Stomach (tissue), 9 donors: ENCODE measurements around the gene SPAG17. TPM values are rescaled to one million over a fixed set of nuclear protein-coding genes. Genes with fewer than 3 reads are reported as not detected.
A peak's percentile ranks its signal among the peaks of the same experiment; 100 is the strongest.

ENCODE experiments used
- DNase-seq, 2 donors: peaks; one replicate each; pipeline versions ENCODE4 v3.0.0 to v3.0.0-alpha.2; 2013 to 2019
- H3K27ac ChIP-seq, 5 donors: fragments of 200-600 bp in 4 of 5; sonication (generic) in 4 of 5; one replicate each; pipeline ENCODE4 v1.5.1; 2013 to 2019; ENCODE audit warnings: mild to moderate bottlenecking in 1 of 5, moderate library complexity in 1 of 5
- H3K27me3 ChIP-seq, 3 donors: fragments of 200-600 bp; sonication (generic); one replicate each; pipeline ENCODE4 v1.5.1; 2017 to 2019; ENCODE audit warnings: mixed run types in 1 of 3
- H3K36me3 ChIP-seq, 4 donors: fragments of 200-600 bp; sonication (generic); 1 replicate in 3 of 4; 2 replicates in 1 of 4; pipeline ENCODE4 v1.5.1; 2016 to 2019
- H3K4me1 ChIP-seq, 4 donors: fragments of 200-600 bp; sonication (generic); one replicate each; pipeline ENCODE4 v1.5.1; 2016 to 2019
- H3K4me3 ChIP-seq, 4 donors: fragments of 200-600 bp; sonication (generic) in 3 of 4; one replicate each; pipeline ENCODE4 v1.5.1; 2016 to 2019; ENCODE audit warnings: mild to moderate bottlenecking in 1 of 4
- H3K9me3 ChIP-seq, 4 donors: fragments of 200-600 bp; sonication (generic); one replicate each; pipeline ENCODE4 v1.5.1; 2016 to 2019
- EP300 ChIP-seq: sonication (generic); formaldehyde crosslinking; IDR thresholded peaks from one replicate; pipeline ENCODE4 v1.6.1; 2017; ENCODE audit warnings: antibody characterized with exemption
- POLR2A ChIP-seq, 4 donors: fragments of 450-650 bp; IDR thresholded peaks; one replicate each; pipeline ENCODE4 v1.6.1; 2016; ENCODE audit warnings: antibody characterized with exemption in 4 of 4, control low read depth in 2 of 4, mild to moderate bottlenecking in 1 of 4, moderate library complexity in 1 of 4
- POLR2AphosphoS5 ChIP-seq, 3 donors: sonication (generic); formaldehyde crosslinking; IDR thresholded peaks; one replicate each; pipeline ENCODE4 v1.6.1; 2016; ENCODE audit warnings: antibody characterized with exemption in 3 of 3
- WGBS, 5 donors: extraction: QIAGEN DNeasy Blood & Tissue Kit in 3 of 5; methylation state at CpG; one replicate each; pipeline versions ENCODE4 v1.1.5 to v1.1.7; 2013 to 2018; 5-methylcytosine and 5-hydroxymethylcytosine counted together
- intact Hi-C: fragments of 100-400 bp; cut with DNase I; formaldehyde crosslinking; loops from one replicate; pipeline ENCODE4 v1.15.1; 2023; ENCODE audit warnings: low total_unique reads
- polyA plus RNA-seq, 3 donors: library from polyadenylated mRNA; stranded (reverse); fragments of 200-250 nt; gene quantifications; one replicate each; pipeline ENCODE4 v1.2.3, GENCODE V29; 2013
- total RNA-seq, 5 donors: library from RNA; depleted of rRNA; stranded (reverse); fragments of >200 nt; gene quantifications; one replicate each; pipeline versions ENCODE4 v1.1.0 to v1.2.3, GENCODE V29; 2014 to 2016
- TF ChIP-seq, protein P1 (sequence below), 7 experiments: fragments of 450-650 bp in 4 of 7; fragments of 200-600 bp in 3 of 7; sonication (generic) in 3 of 7; IDR thresholded peaks; one replicate each; pipeline ENCODE4 v1.5.1; 2016 to 2019; ENCODE audit warnings: antibody characterized with exemption in 7 of 7, control low read depth in 2 of 7, mild to moderate bottlenecking in 1 of 7
- donor health status: healthy with polysubstance abuse.
- donor health status: Bipolar disorder and iron deficiency.
- donor health status: healthy.

Gene SPAG17
- total and polyA plus RNA-seq, 8 donors: under 0.01 to 8.9 (median 5.0) TPM; not detected in 5

DNA sequence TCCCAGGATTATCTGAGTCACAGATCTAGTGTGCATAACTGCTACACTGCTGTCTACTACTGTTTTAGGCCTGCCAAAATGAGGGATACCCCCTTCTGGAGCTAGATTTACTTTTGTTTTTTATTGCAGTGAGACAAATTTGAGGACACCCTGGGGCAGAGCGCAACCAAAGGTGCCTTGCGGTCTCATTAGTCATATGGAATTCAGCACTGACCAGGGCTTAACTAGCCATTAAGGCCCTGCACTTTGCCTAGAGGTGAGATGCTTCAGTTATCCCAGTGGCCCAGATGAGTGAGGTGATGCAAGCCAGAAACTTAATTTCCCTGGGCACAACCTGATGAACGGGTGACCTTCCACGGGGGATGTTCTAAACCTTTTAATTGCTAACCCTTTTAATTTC, 998 bp upstream of the SPAG17 start:
- H3K9me3 ChIP-seq: no peaks in the 10 kb centered on the region
- no peaks in the 10 kb centered on the region for H3K36me3 ChIP-seq
- 86 to 94% (median 92%) methylated on average over 4 of the region's 4 CpGs for WGBS, 5 donors
- H3K27me3 ChIP-seq: peaks cover 0 to 4% (median 0%) of the 10 kb centered on the region in 3 donors
- no peak for DNase-seq
- no peak overlapping the region for H3K4me3 ChIP-seq
- intact Hi-C loops: no loop called here
- H3K4me1 ChIP-seq: peaks cover 0 to 16% (median 6%) of the 10 kb centered on the region in 4 donors
- H3K27ac ChIP-seq: no peak overlapping the region
- TF ChIP-seq POLR2AphosphoS5 (IDR thresholded peaks at IDR 0.05): no peak
- TF ChIP-seq EP300: no peak
- TF ChIP-seq, protein P1, sequence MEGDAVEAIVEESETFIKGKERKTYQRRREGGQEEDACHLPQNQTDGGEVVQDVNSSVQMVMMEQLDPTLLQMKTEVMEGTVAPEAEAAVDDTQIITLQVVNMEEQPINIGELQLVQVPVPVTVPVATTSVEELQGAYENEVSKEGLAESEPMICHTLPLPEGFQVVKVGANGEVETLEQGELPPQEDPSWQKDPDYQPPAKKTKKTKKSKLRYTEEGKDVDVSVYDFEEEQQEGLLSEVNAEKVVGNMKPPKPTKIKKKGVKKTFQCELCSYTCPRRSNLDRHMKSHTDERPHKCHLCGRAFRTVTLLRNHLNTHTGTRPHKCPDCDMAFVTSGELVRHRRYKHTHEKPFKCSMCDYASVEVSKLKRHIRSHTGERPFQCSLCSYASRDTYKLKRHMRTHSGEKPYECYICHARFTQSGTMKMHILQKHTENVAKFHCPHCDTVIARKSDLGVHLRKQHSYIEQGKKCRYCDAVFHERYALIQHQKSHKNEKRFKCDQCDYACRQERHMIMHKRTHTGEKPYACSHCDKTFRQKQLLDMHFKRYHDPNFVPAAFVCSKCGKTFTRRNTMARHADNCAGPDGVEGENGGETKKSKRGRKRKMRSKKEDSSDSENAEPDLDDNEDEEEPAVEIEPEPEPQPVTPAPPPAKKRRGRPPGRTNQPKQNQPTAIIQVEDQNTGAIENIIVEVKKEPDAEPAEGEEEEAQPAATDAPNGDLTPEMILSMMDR (IDR thresholded peaks at IDR 0.05): no peak
- TF ChIP-seq POLR2A (IDR thresholded peaks at IDR 0.05): no peak

DNA sequence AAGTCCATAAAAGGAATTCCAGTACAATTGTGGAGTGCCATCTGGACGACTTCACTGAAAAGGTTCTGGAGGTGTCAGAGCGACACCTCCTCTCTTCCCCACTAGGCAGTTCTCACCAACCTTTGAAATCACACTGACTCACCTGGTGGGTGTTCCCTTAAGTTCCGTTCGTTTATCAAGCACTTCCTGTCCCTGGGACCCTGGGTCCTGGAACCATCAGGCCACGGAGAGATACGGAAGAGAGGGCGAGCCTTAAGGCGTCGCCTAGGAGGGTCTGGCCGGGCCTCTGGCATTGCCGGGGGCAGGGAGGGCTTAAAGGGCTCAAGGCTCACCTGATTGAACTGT, 317 bp downstream of the SPAG17 start:
- no peaks in the 10 kb centered on the region for H3K36me3 ChIP-seq
- H3K27me3 ChIP-seq: peaks cover 0 to 4% (median 0%) of the 10 kb centered on the region in 3 donors
- peak overlapping the region; percentile 35 to 48 (median 44) for H3K4me3 ChIP-seq
- WGBS, 5 donors: 25 to 47% (median 38%) methylated on average over 11 of the region's 11 CpGs
- no peaks in the 10 kb centered on the region for H3K9me3 ChIP-seq
- intact Hi-C loops: no loop called here
- DNase-seq: no peak
- H3K27ac ChIP-seq: no peak overlapping the region
- peaks cover 0 to 16% (median 6%) of the 10 kb centered on the region in 4 donors for H3K4me1 ChIP-seq
- no peak for TF ChIP-seq POLR2A (IDR thresholded peaks at IDR 0.05)
- TF ChIP-seq POLR2AphosphoS5 (IDR thresholded peaks at IDR 0.05): no peak
- TF ChIP-seq, protein P1 (IDR thresholded peaks at IDR 0.05): no peak
- no peak for TF ChIP-seq EP300

DNA sequence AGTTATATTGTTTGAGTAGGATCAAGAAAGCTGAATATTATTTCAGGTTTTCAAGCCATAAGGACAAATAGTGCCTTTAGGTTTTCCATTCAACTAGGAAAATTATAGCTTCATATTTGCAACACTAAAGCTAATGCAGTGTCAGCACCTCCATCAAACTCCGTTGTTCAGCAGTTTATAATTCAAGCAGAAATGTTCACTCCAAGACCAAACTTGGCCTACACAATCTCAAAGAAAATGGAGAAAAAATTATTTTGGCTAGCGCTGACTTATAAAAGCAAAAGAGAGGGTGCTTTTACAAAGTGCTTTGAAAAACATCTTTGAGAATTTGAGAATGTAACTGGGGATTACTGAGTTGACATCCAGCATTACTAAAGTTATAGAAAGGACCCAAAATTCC, 1.4 kb downstream of the SPAG17 start:
- peaks cover 0 to 4% (median 0%) of the 10 kb centered on the region in 3 donors for H3K27me3 ChIP-seq
- H3K4me1 ChIP-seq: peaks cover 0 to 16% (median 6%) of the 10 kb centered on the region in 4 donors
- no peak for DNase-seq
- 83 to 96% (median 93%) methylated on average over 2 of the region's 2 CpGs for whole genome bisulfite sequencing, 5 donors
- H3K27ac ChIP-seq: no peak overlapping the region
- TF ChIP-seq, protein P1 (IDR thresholded peaks at IDR 0.05): no peak
- TF ChIP-seq EP300 (no peak), POLR2AphosphoS5 (IDR thresholded peaks at IDR 0.05) (no peak), POLR2A (IDR thresholded peaks at IDR 0.05) (no peak)
- H3K4me3 ChIP-seq: no peak overlapping the region
- H3K36me3 ChIP-seq: no peaks in the 10 kb centered on the region
- intact Hi-C loops: no loop called here
- no peaks in the 10 kb centered on the region for H3K9me3 ChIP-seq

DNA sequence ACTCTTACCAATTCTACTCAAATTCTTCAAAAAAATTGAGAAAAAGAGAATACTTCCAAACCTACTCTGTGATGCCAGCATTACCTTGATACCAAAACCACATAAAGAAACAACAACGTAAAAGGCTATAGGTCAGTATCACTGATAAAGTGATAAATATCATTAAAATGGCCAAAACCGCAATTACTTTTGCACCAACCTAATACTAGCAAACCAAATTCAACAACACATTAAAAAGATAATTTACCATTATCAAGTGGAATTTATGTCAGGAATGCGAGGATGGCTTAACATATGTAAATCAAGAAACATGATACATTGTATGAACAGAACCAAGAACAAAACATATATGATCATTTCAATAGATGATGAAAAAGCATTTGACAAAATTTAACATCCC, 7.0 kb downstream of the SPAG17 start:
- H3K9me3 ChIP-seq: peaks cover 0 to 16% (median 10%) of the 10 kb centered on the region in 4 donors
- no peak for TF ChIP-seq POLR2A (IDR thresholded peaks at IDR 0.05)
- no peak for TF ChIP-seq POLR2AphosphoS5 (IDR thresholded peaks at IDR 0.05)
- TF ChIP-seq, protein P1 (IDR thresholded peaks at IDR 0.05): no peak
- TF ChIP-seq EP300: no peak
- no peaks in the 10 kb centered on the region for H3K36me3 ChIP-seq
- H3K27ac ChIP-seq: no peak overlapping the region
- intact Hi-C loops: no loop called here
- no peaks in the 10 kb centered on the region for H3K4me1 ChIP-seq
- WGBS, 5 donors: 89 to 96% (median 95%) methylated on average over 3 of the region's 3 CpGs
- no peak overlapping the region for H3K4me3 ChIP-seq
- no peaks in the 10 kb centered on the region for H3K27me3 ChIP-seq
- no peak for DNase-seq
